Psoas muscle (tissue), 8 donors: Measurements from ENCODE around the gene KCNJ11. TPM values are rescaled to one million over a fixed set of nuclear protein-coding genes. Genes with fewer than 3 reads are reported as not detected.
"Not testable (repeated sequence)": the region's sequence is repeated elsewhere in the genome, so short reads cannot be mapped to it uniquely, and the experiment has no call there.

Source experiments
- ATAC-seq, 4 donors: fragments of 200-7000 bp; cut with Tn5 transposase; one replicate each; pipeline ENCODE4 v1.9.1; 2020; ENCODE audit warnings: moderate library complexity in 3 of 4, mild to moderate bottlenecking in 2 of 4
- DNase-seq, 2 donors: peaks; one replicate each; pipeline ENCODE4 v3.0.0-alpha.2; 2020
- H3K27ac ChIP-seq: fragments of 200-600 bp; one replicate; pipeline ENCODE4 v1.8.0; 2022
- H3K27me3 ChIP-seq, 3 donors: fragments of 200-600 bp in 1 of 3; one replicate each; pipeline versions ENCODE4 v1.6.1 to v1.8.0; 2013 to 2022; ENCODE audit warnings: low read length in 2 of 3, mild to moderate bottlenecking in 2 of 3, moderate library complexity in 1 of 3; ENCODE audit not compliant: insufficient read depth in 3 of 3
- H3K36me3 ChIP-seq, 2 donors: fragments of 200-600 bp in 1 of 2; one replicate each; pipeline versions ENCODE4 v1.6.1 to v1.8.0; 2013 to 2022; ENCODE audit warnings: low read depth in 1 of 2, mild to moderate bottlenecking in 1 of 2, moderate library complexity in 1 of 2; ENCODE audit not compliant: insufficient read depth in 1 of 2
- H3K4me1 ChIP-seq: fragments of 200-600 bp; one replicate; pipeline ENCODE4 v1.8.0; 2022
- H3K4me3 ChIP-seq: fragments of 200-600 bp; one replicate; pipeline ENCODE4 v1.8.0; 2022; ENCODE audit warnings: mild to moderate bottlenecking
- H3K9me3 ChIP-seq: fragments of 200-600 bp; one replicate; pipeline ENCODE4 v1.8.0; 2022
- CTCF ChIP-seq: fragments of 200-600 bp; IDR thresholded peaks from one replicate; pipeline ENCODE4 v1.8.0; 2022; ENCODE audit warnings: antibody characterized with exemption
- WGBS, 3 donors: extraction: QIAGEN DNeasy Blood & Tissue Kit; methylation state at CpG; one replicate each; pipeline versions ENCODE4 v1.1.6 to v1.1.7; 2013; 5-methylcytosine and 5-hydroxymethylcytosine counted together
- intact Hi-C, 2 donors: fragments of 100-400 bp; cut with DNase I; formaldehyde crosslinking; loops; one replicate each; pipeline versions ENCODE4 v1.11.0 to v1.14.2; 2022
- polyA plus RNA-seq, 3 donors: library from polyadenylated mRNA; stranded (reverse); fragments of 200-250 nt; gene quantifications; one replicate each; pipeline ENCODE4 v1.2.3, GENCODE V29; 2013
- total RNA-seq, 4 donors: library from RNA; stranded (reverse); fragmentation: NEBNext Ultra II Directional in 2 of 4; extraction: Animal tissue kit (Norgen Biotek cat#: 25700) in 2 of 4; gene quantifications; one replicate each; pipeline versions ENCODE4 v1.2.1 to v1.2.4, GENCODE V29; 2021 to 2023
- donor health status: healthy with polysubstance abuse.
- donor health status: DM: no; HTN: no; CAD: no; lungs with moderate emphysema.
- donor health status: Bipolar disorder and iron deficiency.
- donor health status: healthy.
- donor health status: DM: yes; HTN: yes; CAD: no.
- donor health status: DM: no; HTN: no; CAD: no.
- donor health status: DM: no; HTN: no; CAD: no.
- donor health status: DM: yes; HTN: yes; CAD: no.

The KCNJ11 gene
- total and polyA plus RNA-seq, 7 donors = 66.5 to 173 (median 88.4) TPM

- H3K4me3 ChIP-seq = no peak overlapping the region
- peak; percentile 14 to 55 (median 30) for ATAC-seq
- intact Hi-C loops = loop anchor here in 1 of 2 donors (5.0 kb wide), 1 partner anchor 41 kb away; no protein-coding TSS in a partner anchor
- H3K27ac ChIP-seq = peak overlapping the region; percentile 18
- H3K9me3 ChIP-seq = no peaks in the 10 kb centered on the region
- WGBS, 3 donors = 16 to 56% (median 29%) methylated on average over 8 of the region's 8 CpGs
- H3K4me1 ChIP-seq = peaks cover 20% of the 10 kb centered on the region
- H3K27me3 ChIP-seq = no peaks in the 10 kb centered on the region
- DNase-seq = peak in 1 of 2 donors; percentile 62
- no peaks in the 10 kb centered on the region for H3K36me3 ChIP-seq
- TF ChIP-seq CTCF = no peak
Measured at GRCh38 chr11:17431139-17431538, 42.7 kb upstream of the KCNJ11 start.

GRCh38 chr11:17430616-17431015 lies 42.2 kb upstream of the KCNJ11 start:
- Histone ChIP-seq H3K27me3 (no peaks in the 10 kb centered on the region), H3K4me1 (peaks cover 20% of the 10 kb centered on the region), H3K4me3 (no peak overlapping the region), H3K36me3 (no peaks in the 10 kb centered on the region), H3K27ac (no peak overlapping the region), H3K9me3 (no peaks in the 10 kb centered on the region)
- intact Hi-C loops = loop anchor here in 1 of 2 donors (5.0 kb wide), 1 partner anchor 42 kb away; no protein-coding TSS in a partner anchor
- 89 to 91% (median 91%) methylated on average over 13 of the region's 13 CpGs for WGBS, 3 donors
- peak in 1 of 4 donors; percentile 3 for ATAC-seq
- DNase-seq = no peak
- TF ChIP-seq CTCF = no peak

- ATAC-seq (no peak), DNase-seq (no peak)
- Histone ChIP-seq H3K4me1 (peaks cover 17% of the 10 kb centered on the region), H3K27me3 (no peaks in the 10 kb centered on the region), H3K36me3 (no peaks in the 10 kb centered on the region), H3K9me3 (no peaks in the 10 kb centered on the region), H3K27ac (no peak overlapping the region), H3K4me3 (no peak overlapping the region)
- intact Hi-C loops = no loop called here
- TF ChIP-seq CTCF = no peak
- 42 to 76% (median 47%) methylated on average over 3 of the region's 3 CpGs for WGBS, 3 donors
Measured at GRCh38 chr11:17428925-17429324, 40.5 kb upstream of the KCNJ11 start.

GRCh38 chr11:17428261-17428660 lies 39.8 kb upstream of the KCNJ11 start:
- no peak for TF ChIP-seq CTCF
- peaks cover 17% of the 10 kb centered on the region for H3K4me1 ChIP-seq
- no peak overlapping the region for H3K4me3 ChIP-seq
- H3K27me3 ChIP-seq = no peaks in the 10 kb centered on the region
- no peaks in the 10 kb centered on the region for H3K9me3 ChIP-seq
- DNase-seq (no peak), ATAC-seq (no peak)
- WGBS, 3 donors = 96 to 97% (median 96%) methylated on average over 11 of the region's 11 CpGs
- intact Hi-C loops = no loop called here
- no peak overlapping the region for H3K27ac ChIP-seq
- no peaks in the 10 kb centered on the region for H3K36me3 ChIP-seq

GRCh38 chr11:17426233-17426632 lies 37.8 kb upstream of the KCNJ11 start:
- H3K36me3 ChIP-seq, H3K9me3 ChIP-seq, DNase-seq, H3K4me3 ChIP-seq, ATAC-seq, H3K27me3 ChIP-seq, intact Hi-C loops, H3K27ac ChIP-seq: not testable (repeated sequence)
- 79 to 85% (median 80%) methylated on average over 5 of the region's 5 CpGs for WGBS, 3 donors
- H3K4me1 ChIP-seq = peaks cover 14% of the 10 kb centered on the region
